ENCODE data around the gene IL19.
"Not testable (repeated sequence)": the region's sequence is repeated elsewhere in the genome, so short reads cannot be mapped to it uniquely, and the experiment has no call there.

Gene IL19

DNA sequence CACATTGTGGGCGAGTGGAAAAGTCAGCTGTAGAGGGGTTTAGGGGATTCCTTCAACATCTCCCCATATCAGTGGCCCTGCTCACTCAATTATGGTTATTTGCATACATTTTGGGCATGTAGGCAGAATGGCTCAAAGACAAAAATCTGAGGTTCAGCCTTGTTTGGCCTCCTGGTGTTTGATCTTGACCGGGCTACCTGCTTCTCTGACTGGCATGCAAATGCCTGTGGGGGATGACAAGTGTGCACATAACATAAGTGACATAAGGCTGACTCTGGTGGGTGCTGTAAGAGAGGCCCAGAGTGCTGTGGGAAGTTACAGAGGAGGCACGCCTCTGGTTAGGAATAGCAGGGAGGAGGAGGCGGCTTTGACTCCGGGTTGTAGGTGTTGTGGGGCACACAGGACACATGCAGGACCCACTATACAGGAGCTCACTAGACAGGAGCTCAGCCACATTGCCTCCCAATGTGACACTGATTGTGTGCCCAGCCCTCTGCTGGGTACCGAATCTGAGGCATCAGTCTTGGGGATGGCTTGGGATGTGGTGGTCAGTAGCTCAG, 29.4 kb upstream of the IL19 start:
- DNase-seq, result no peak

GRCh38 chr1:206742719-206743383, 27.7 kb upstream of the IL19 start:
- no peak for DNase-seq

- DNase-seq, result no peak
Measured at GRCh38 chr1:206744683-206745082, 25.9 kb upstream of the IL19 start.

DNA sequence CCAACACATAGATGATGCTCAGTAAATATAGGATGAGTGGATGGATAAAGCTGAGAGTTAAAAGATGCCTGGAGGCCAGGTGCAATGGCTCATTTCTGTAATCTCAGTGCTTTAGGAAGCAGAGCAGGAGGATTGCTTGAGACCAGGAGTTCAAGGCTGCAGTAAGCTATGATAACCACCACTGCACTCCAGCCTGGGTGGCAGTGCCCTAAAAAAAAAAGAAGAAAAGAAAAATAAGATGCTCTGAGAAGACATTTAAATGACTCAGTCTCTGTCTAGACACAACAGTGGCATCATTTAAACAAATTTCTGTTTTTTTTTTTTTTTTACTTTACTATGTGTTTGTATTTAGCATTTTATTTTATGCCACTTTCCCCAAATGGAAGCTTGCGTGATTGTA, 25.3 kb upstream of the IL19 start:
- DNase-seq, result no peak

GRCh38 chr1:206748348-206749030, 22.1 kb upstream of the IL19 start:
- no peak for DNase-seq

GRCh38 chr1:206751891-206752290, 18.7 kb upstream of the IL19 start:
- DNase-seq, result no peak

GRCh38 chr1:206752481-206752880, 18.1 kb upstream of the IL19 start:
- no peak for DNase-seq

- DNase-seq, result no peak
Measured at GRCh38 chr1:206753141-206753540, 17.4 kb upstream of the IL19 start.

DNA sequence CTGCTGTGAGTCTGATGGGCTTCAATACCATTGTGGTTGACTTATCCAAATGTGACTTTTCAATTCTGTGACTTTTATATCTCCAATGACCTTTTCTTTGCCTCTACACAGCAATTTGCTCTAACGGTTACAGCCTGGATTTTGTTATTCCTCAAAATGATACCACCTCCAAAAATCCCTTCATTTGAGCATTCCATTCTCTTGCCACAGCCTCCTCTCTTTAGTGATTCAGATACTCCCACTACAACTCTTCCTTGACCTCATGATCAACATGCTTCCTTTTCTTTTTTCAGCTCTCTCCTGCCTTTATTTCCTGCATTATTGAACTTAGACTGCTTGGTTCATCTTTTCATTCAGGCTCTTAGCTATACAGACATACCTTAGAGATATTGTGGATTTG, 16.6 kb upstream of the IL19 start:
- DNase-seq, result no peak

- DNase-seq, result peak in 1 of 2 donors; percentile 54
Measured at GRCh38 chr1:206757524-206758266, 12.9 kb upstream of the IL19 start.

DNA sequence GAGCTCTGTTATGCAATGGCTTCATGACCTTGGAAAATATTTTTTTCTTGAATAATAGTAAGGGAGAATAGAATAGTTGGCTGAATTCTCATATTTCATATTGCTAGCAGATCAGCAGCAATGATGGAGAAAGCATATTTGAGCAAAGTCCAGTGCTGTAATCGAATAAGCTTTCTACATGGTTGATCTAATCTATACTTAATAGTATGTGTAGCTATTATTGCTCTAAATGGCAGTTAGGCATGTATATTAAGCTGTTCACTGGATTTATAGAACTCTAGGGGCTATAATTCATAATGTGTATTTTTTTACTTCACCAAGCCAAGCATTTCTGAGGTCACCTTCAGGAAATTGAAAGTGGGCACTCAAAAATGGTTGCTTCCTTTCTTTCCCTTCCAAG, 10.0 kb upstream of the IL19 start:
- DNase-seq, result no peak

- DNase-seq, result no peak
Measured at GRCh38 chr1:206761159-206761768, 9.3 kb upstream of the IL19 start.

DNA sequence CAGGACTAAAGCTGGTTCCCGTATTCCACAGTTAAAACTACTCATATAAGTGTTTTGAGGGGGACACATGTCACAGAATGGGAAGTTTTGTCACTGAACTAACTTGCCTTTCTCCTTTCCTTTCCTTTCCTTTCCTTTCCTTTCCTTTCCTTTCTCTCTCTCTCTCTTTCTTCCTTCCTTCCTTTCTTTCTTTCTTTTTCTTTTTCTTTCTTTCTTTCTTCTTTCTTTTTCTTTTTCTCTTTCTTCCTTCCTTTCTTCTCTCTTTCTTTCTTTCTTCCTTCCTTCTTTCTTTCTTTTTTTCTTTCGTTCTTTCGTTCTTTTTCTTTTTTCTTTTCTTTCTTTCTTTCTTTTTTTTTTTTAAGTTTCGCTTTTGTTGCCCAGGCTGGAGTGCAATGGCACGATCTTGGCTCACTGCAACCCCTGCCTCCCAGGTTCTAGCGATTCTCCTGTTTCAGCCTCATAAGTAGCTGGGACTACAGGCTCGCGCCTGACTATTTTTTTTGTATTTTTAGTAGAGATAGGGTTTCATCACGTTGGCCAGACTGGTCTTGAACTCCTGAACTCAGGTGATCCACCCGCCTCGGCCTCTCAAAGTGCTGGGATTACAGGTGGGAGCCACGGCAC, 7.7 kb upstream of the IL19 start:
- not testable (repeated sequence) for DNase-seq

- not testable (repeated sequence) for DNase-seq
Measured at GRCh38 chr1:206765771-206766170, 4.8 kb upstream of the IL19 start.

GRCh38 chr1:206766251-206766856, 4.2 kb upstream of the IL19 start:
- peak; percentile 72 to 74 for DNase-seq

DNA sequence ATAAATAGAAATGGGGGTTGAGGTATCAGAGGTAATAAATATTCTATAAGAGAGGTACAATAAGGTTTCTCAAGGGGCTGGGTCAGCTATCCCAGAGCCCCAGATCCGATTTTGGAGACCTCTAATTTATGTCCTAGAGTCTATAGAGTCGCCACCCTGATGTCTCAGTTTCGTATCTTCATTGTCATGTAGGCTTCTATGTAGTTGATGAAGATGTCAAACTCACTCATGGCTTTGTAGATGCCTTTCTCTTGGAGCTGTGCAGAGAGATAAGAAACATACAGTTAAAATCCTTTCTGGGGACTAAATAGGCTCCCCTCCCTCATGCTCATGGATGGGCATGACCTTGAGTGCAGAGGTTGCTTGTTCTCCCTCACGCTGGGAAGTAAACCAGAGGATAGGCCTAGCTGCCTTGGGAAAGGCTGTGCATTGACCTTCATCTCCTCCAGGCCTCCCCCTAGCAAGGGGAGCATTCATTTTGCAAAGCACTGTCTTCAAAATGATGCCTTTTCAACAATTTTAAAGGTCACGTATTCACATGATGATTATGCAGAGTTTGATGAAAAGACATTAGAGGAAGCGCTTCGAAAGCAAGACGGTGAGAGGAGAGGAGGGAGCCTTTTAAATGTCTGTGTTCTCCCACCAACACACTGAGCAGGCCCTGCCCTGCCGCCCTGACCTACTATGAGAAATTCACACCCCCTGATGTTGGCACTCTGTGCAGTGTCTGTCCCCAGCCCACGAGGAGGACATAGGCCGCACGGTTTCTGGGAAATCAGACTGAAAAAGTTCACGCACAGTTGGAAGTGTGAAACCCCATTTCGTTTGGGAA, 1.9 kb upstream of the IL19 start:
- no peak for DNase-seq

DNA sequence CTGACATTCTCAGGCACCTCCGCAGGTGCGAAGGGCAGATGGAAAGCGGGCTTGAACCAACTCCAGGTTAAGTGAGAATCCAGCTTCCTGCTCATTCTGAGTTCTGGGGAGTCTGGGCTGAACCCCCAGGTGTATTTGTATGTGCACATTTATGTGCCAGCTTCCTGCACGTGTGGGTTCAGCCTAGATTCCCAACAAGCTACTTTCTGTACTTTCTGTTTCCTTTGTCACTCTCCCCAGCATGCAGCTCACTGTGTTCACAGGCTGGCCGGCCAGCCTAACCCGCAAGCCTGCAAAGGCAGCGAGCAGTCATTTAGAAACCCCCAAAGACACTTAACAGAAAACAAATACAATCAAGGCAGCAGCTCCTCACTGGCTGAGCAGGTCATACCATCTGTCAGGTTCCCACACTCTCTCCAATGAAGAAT, 1.3 kb upstream of the IL19 start:
- peak; percentile 31 to 54 for DNase-seq

DNA sequence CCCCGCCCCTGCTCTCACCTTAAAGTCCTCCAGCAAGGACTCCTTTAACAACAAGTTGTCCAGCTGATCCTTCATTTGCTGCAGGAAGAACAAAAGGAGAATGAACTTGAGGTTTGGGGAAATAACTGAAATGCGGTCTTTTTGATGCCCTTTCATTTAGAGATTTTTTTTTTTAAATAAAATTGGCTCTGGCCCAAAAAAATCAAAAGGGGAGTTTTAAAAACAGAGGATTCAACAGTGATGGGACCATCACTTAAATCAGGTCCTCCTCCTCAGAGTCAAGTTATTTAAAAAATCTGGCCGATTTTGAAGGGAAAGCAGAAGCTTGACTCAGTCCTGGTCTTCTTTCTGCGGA, 742 bp downstream of the IL19 start:
- DNase-seq, result no peak

GRCh38 chr1:206772243-206772937, 1.8 kb downstream of the IL19 start, which contains the start of gene IL10:
Gene IL10 (minus strand): TSS chr1:206772494. CDS start chr1:206772435, 59 bp downstream.
- DNase-seq, result no peak

GRCh38 chr1:206774093-206774492, 3.5 kb downstream of the IL19 start:
- no peak for DNase-seq

DNA sequence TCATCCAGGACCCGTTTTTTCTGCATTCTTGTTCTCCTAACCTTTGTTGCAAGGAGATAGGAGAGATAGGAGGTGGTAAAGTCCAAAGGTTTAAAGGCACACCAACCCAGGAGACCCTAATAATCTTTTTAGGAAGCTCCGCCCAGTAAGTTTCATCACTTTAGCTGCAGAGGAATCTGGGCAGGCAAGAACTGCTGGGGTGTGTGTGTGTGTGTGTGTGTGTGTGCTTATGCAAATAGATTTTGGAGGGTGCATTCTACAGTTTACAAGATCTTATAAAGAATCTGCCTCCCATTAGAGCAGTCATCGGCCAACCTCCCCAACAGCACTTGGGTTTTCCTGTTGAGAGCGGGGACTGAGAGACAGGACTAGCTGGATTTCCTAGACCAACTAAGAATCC, 5.7 kb downstream of the IL19 start:
- DNase-seq, result no peak

Measured in CD4-positive, alpha-beta T cell treated with Interleukin-1 beta for 1 hour (primary cell).